Liver (tissue), 10 donors: ENCODE measurements around the gene TAF11L2. TPM values are rescaled to one million over a fixed set of nuclear protein-coding genes. Genes with fewer than 3 reads are reported as not detected.
"Not testable (repeated sequence)": the region's sequence is repeated elsewhere in the genome, so short reads cannot be mapped to it uniquely, and the experiment has no call there.

Experiments used
- DNase-seq: peaks from one replicate; pipeline ENCODE4 v3.0.0-alpha.2; 2017; ENCODE audit warnings: low spot score
- H3K27ac ChIP-seq, 2 donors: one replicate each; pipeline ENCODE4 v1.7.0; 2013; ENCODE audit warnings: inconsistent platforms in 2 of 2, low read length in 2 of 2, control low read depth in 1 of 2, low read depth in 1 of 2, mild to moderate bottlenecking in 1 of 2
- H3K27me3 ChIP-seq, 4 donors: one replicate each; pipeline versions ENCODE4 v1.6.1 to v1.7.0; 2013; ENCODE audit warnings: low read length in 3 of 4, inconsistent platforms in 1 of 4, mild to moderate bottlenecking in 1 of 4, moderate library complexity in 1 of 4; ENCODE audit not compliant: control insufficient read depth in 4 of 4, insufficient read depth in 4 of 4
- H3K36me3 ChIP-seq, 4 donors: one replicate each; pipeline versions ENCODE4 v1.6.1 to v1.7.0; 2013; ENCODE audit warnings: low read length in 3 of 4, mild to moderate bottlenecking in 3 of 4, low read depth in 1 of 4, moderate library complexity in 1 of 4; ENCODE audit not compliant: control insufficient read depth in 4 of 4, insufficient read depth in 3 of 4
- H3K4me1 ChIP-seq, 4 donors: one replicate each; pipeline versions ENCODE4 v1.6.1 to v1.7.0; 2013; ENCODE audit warnings: low read length in 3 of 4, mild to moderate bottlenecking in 3 of 4, moderate library complexity in 1 of 4; ENCODE audit not compliant: control insufficient read depth in 4 of 4, insufficient read depth in 4 of 4
- H3K4me3 ChIP-seq, 3 donors: one replicate each; pipeline versions ENCODE4 v1.6.1 to v1.7.0; 2013; ENCODE audit warnings: low read length in 3 of 3, control low read depth in 1 of 3, low read depth in 1 of 3, mild to moderate bottlenecking in 1 of 3
- H3K9ac ChIP-seq, 2 donors: one replicate each; pipeline ENCODE4 v1.7.0; 2013; ENCODE audit warnings: low read length in 2 of 2, mild to moderate bottlenecking in 2 of 2, moderate library complexity in 2 of 2, control low read depth in 1 of 2, low read depth in 1 of 2
- H3K9me3 ChIP-seq, 4 donors: one replicate each; pipeline versions ENCODE4 v1.6.1 to v1.7.0; 2013; ENCODE audit warnings: low read length in 3 of 4; ENCODE audit not compliant: control insufficient read depth in 4 of 4
- whole genome bisulfite sequencing: extraction: QIAGEN DNeasy Blood & Tissue Kit; methylation state at CpG from one replicate; pipeline ENCODE4 v1.1.7; 2013; 5-methylcytosine and 5-hydroxymethylcytosine counted together
- polyA plus RNA-seq, 2 donors: library from polyadenylated mRNA; stranded (reverse) in 1 of 2; unstranded in 1 of 2; fragments of 200-250 nt in 1 of 2; fragments of >200 nt in 1 of 2; fragmentation: Nextera tagmentation in 1 of 2; extraction: Ambion mirVana in 1 of 2; gene quantifications; one replicate each; pipeline versions ENCODE4 v1.2.1 to v1.2.3, GENCODE V29; 2013 to 2015
- small RNA-seq: library from RNA; depleted of rRNA; stranded (forward); fragments of <200 nt; gene quantifications from one replicate; pipeline ENCODE3, GENCODE V24; 2014
- total RNA-seq, 2 donors: library from RNA; depleted of rRNA; stranded (reverse); fragments of >200 nt; gene quantifications; one replicate each; pipeline ENCODE4 v1.2.3, GENCODE V29; 2014
- donor health status: healthy.
- donor health status: healthy.
- donor health status: healthy.
- donor health status: healthy.
- donor health status: healthy.

The TAF11L2 gene
- total and polyA plus RNA-seq, 4 donors = not detected

DNA sequence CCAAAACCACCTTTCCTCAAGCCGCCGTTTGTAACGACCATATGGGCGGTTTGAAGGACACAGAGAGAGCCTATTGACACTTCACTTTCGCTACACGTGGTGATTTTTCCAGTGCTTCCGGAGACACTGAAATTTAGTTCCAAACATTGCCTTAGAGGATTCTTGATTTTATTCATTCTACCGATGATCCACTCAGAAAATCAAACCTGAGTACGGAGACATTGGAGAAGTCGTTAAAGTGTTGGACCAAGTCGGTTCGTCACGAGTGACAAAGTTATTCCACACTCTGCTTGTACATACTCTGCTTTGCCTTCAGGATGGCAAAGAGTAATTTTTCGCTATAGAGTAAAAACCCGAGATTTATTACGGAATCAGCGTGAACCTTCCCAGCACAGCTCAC, 28.5 kb downstream of the TAF11L2 start:
- not testable (repeated sequence) for H3K9ac ChIP-seq, H3K27ac ChIP-seq, H3K27me3 ChIP-seq, H3K9me3 ChIP-seq, H3K4me1 ChIP-seq, H3K4me3 ChIP-seq, H3K36me3 ChIP-seq, DNase-seq
- WGBS = 88% methylated on average over 9 of the region's 17 CpGs

DNA sequence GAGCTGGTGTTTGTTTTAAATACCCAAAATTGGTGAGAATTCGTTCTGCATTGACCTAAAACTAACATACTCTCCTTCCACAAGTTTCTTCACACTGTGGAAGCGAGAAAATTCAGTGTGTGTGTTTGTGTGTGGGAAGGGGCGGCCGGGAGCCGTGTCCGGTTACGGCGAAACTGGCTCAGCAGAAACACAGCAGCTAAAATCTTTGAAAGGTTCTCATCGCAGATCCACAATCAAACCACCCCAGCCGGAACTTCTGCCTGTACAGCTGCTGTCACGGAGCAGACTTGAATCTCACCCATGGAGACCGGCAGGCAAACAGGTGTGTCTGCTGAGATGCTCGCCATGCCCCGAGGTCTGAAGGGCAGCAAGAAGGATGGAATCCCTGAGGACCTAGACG, 30.3 kb downstream of the TAF11L2 start, which contains the start of gene TAF11L6:
Gene TAF11L6, plus strand, starts transcription at position 301 of the 400 bp plus-strand sequence.
- H3K4me1 ChIP-seq, H3K9me3 ChIP-seq, H3K36me3 ChIP-seq, DNase-seq, H3K4me3 ChIP-seq, H3K27me3 ChIP-seq, H3K9ac ChIP-seq, H3K27ac ChIP-seq: not testable (repeated sequence)
- WGBS = no CpG with 5 or more reads among the region's 15 CpGs

Small RNA genes within 50 kb of the gene (small RNA-seq; reads per million reads assigned to genes)
- gene AC106774.3 = not detected

Other genes starting within 250 kb of the TAF11L2 start
- not detected for gene TAF11L3, start 20.1 kb downstream of the TAF11L2 start, total RNA-seq
- not detected for gene TAF11L3, start 20.1 kb downstream of the TAF11L2 start, polyA plus RNA-seq
- not detected for gene TAF11L4, start 23.6 kb downstream of the TAF11L2 start, total RNA-seq
- gene TAF11L4, start 23.6 kb downstream of the TAF11L2 start, polyA plus RNA-seq = not detected
- gene TAF11L5, start 27.0 kb downstream of the TAF11L2 start, total RNA-seq = not detected
- not detected for gene TAF11L5, start 27.0 kb downstream of the TAF11L2 start, polyA plus RNA-seq
- gene TAF11L6, start 30.4 kb downstream of the TAF11L2 start, total RNA-seq = not detected
- gene TAF11L6, start 30.4 kb downstream of the TAF11L2 start, polyA plus RNA-seq = not detected
- gene TAF11L7, start 87.5 kb downstream of the TAF11L2 start, total RNA-seq = not detected
- gene TAF11L7, start 87.5 kb downstream of the TAF11L2 start, polyA plus RNA-seq = not detected
- not detected for gene TAF11L8, start 92.7 kb downstream of the TAF11L2 start, total RNA-seq
- gene TAF11L8, start 92.7 kb downstream of the TAF11L2 start, polyA plus RNA-seq = not detected
- not detected for gene TAF11L9, start 96.2 kb downstream of the TAF11L2 start, total RNA-seq
- not detected for gene TAF11L9, start 96.2 kb downstream of the TAF11L2 start, polyA plus RNA-seq
- gene TAF11L10, start 99.6 kb downstream of the TAF11L2 start, total RNA-seq = not detected
- not detected for gene TAF11L10, start 99.6 kb downstream of the TAF11L2 start, polyA plus RNA-seq
- gene TAF11L11, start 106.0 kb downstream of the TAF11L2 start, total RNA-seq = not detected
- gene TAF11L11, start 106.0 kb downstream of the TAF11L2 start, polyA plus RNA-seq = not detected
- not detected for gene TAF11L12, start 112.2 kb downstream of the TAF11L2 start, total RNA-seq
- not detected for gene TAF11L12, start 112.2 kb downstream of the TAF11L2 start, polyA plus RNA-seq
- not detected for gene TAF11L13, start 133.9 kb downstream of the TAF11L2 start, total RNA-seq
- gene TAF11L13, start 133.9 kb downstream of the TAF11L2 start, polyA plus RNA-seq = not detected
- not detected for gene TAF11L14, start 136.2 kb downstream of the TAF11L2 start, total RNA-seq
- gene TAF11L14, start 136.2 kb downstream of the TAF11L2 start, polyA plus RNA-seq = not detected